ENCODE measurements around the gene SFI1. TPM values are rescaled to one million over a fixed set of nuclear protein-coding genes. Genes with fewer than 3 reads are reported as not detected.
A peak's percentile ranks its signal among the peaks of the same experiment; 100 is the strongest.

SFI1 gene
- total and polyA plus RNA-seq, 11 donors = 2.2 to 18.3 (median 6.4) TPM

DNA sequence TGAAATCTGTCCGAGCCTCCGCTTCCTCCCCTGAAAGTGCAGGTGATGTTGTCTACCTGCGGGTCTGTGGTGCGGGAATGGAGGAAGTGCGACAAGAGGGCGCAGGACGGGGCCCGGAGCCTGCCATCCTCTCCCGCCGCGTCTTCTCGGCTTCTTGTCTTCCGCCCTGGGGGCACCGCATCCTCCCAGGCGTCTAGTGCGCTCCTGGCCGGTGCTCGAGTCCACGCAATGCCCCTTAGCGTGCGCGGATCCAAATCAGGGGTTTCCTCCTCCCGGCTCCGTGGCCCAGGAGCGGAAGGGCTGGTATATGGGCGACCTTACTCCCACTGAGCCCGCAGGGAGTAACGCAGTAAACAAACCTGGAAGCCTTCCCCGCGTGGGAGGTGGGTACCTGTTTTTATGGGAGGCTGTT, 405 bp downstream of the SFI1 start:
- H3K4me3 ChIP-seq = peak overlapping the region; percentile 53 to 95 (median 84)
- H3K27me3 ChIP-seq = no peaks in the 10 kb centered on the region
- H3K9me3 ChIP-seq = peaks cover 0 to 3% (median 0%) of the 10 kb centered on the region in 12 donors
- ATAC-seq = peak in 3 of 4 donors; percentile 11 to 30 (median 23)
- no peaks in the 10 kb centered on the region for H3K36me3 ChIP-seq
- intact Hi-C loops (cut with DNase I) = loop anchor here in 5 of 10 donors (5.0 to 10.0 kb wide), 8 partner anchors 99 to 892 kb away; partner anchors contain the start of genes PATZ1 (in 2 of the 5), DEPDC5 (in 1 of the 5), DRG1 (in 1 of the 5) and PRR14L (in 1 of the 5)
- H3K27ac ChIP-seq = peak overlapping the region in 11 of 12 donors; percentile 65 to 93 (median 83)
- DNase-seq = peak; percentile 29 to 68 (median 35)
- 2 to 4% (median 3%) methylated on average over 29 to 30 of the region's 30 CpGs for WGBS, 4 donors
- TF ChIP-seq, protein P1, sequence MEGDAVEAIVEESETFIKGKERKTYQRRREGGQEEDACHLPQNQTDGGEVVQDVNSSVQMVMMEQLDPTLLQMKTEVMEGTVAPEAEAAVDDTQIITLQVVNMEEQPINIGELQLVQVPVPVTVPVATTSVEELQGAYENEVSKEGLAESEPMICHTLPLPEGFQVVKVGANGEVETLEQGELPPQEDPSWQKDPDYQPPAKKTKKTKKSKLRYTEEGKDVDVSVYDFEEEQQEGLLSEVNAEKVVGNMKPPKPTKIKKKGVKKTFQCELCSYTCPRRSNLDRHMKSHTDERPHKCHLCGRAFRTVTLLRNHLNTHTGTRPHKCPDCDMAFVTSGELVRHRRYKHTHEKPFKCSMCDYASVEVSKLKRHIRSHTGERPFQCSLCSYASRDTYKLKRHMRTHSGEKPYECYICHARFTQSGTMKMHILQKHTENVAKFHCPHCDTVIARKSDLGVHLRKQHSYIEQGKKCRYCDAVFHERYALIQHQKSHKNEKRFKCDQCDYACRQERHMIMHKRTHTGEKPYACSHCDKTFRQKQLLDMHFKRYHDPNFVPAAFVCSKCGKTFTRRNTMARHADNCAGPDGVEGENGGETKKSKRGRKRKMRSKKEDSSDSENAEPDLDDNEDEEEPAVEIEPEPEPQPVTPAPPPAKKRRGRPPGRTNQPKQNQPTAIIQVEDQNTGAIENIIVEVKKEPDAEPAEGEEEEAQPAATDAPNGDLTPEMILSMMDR (IDR thresholded peaks at IDR 0.05) = no peak
- no peak for TF ChIP-seq POLR2A (IDR thresholded peaks at IDR 0.05)
- H3K4me1 ChIP-seq = peaks cover 0 to 22% (median 11%) of the 10 kb centered on the region in 12 donors

DNA sequence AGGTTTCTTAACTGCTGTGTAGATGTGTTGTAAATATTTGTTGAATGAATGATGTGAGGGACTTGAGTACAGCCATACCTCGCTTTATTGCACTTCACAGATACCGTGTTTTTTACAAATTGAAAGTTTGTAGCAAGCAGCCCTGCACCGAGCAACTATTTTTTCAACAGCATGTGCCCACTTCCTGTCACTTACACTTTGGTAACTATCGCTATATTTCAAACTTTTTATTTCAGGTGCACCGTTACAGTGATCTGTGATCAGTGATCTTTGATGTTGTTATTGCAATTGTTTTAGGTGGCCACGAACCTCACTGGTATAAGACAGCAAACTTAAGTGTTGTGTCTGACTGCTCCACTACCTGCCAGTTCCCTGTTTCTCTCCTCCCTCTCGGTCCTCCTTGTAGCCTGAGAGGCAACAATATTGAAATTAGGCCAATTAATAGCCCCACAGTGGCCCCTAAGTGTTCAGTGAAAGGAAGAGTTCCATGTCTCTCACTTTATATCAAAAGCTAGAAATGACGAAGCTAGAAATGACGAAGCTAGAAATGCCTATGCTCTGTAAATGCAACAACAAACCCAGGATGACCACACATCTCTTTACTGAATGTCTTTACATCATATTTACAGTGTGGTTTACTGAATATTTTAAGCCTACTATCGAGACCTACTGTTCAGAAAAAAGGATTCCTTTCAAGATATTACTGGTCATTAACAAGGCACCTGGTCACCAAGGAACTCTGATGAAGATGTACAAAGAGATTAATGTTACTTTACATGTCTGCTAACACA, 1.0 kb downstream of the SFI1 start:
- intact Hi-C loops (cut with DNase I) = loop anchor here in 5 of 10 donors (5.0 to 10.0 kb wide), 8 partner anchors 100 to 893 kb away; partner anchors contain the start of genes PATZ1 (in 2 of the 5), DEPDC5 (in 1 of the 5), DRG1 (in 1 of the 5) and PRR14L (in 1 of the 5)
- peak overlapping the region in 2 of 12 donors; percentile 73 to 93 for H3K27ac ChIP-seq

DNA sequence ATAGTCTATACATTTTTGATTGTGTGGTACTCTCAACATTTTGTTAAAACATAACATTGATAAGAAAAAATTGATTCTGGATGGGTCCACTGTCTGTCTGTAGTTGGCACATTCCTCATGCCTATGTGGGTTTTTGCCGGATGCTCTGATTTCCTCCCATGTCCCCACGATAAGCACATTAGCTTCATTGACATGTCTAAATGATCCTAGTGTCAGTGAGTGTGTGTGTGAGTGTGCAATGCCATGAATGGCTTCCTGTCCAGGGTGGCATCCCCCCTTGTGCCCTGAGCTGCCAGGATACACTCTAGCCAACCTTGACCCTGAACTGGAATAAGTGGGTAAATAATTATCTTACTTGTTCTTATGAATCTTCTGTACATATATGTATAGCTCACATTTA, 5.4 kb downstream of the SFI1 start:
- peaks cover 0 to 9% (median 2%) of the 10 kb centered on the region in 12 donors for H3K4me1 ChIP-seq
- no peak for TF ChIP-seq POLR2A (IDR thresholded peaks at IDR 0.05)
- TF ChIP-seq, protein P1 (IDR thresholded peaks at IDR 0.05) = no peak
- H3K4me3 ChIP-seq = no peak overlapping the region
- 81 to 89% (median 87%) methylated on average over 2 of the region's 2 CpGs for WGBS, 4 donors
- intact Hi-C loops (cut with DNase I) = no loop called here
- peaks cover 0 to 3% (median 0%) of the 10 kb centered on the region in 12 donors for H3K9me3 ChIP-seq
- H3K36me3 ChIP-seq = no peaks in the 10 kb centered on the region
- ATAC-seq (no peak), DNase-seq (no peak)
- no peak overlapping the region for H3K27ac ChIP-seq
- H3K27me3 ChIP-seq = no peaks in the 10 kb centered on the region

More for the DNA sequence above, 1.0 kb downstream of the SFI1 start:
- no peak for TF ChIP-seq POLR2A (IDR thresholded peaks at IDR 0.05)
- TF ChIP-seq, protein P1 (IDR thresholded peaks at IDR 0.05) = no peak
- 89 to 95% (median 92%) methylated on average over 10 of the region's 10 CpGs for WGBS, 4 donors
- H3K4me3 ChIP-seq = peak overlapping the region; percentile 53 to 95 (median 84)
- H3K36me3 ChIP-seq = no peaks in the 10 kb centered on the region
- no peak for DNase-seq
- H3K4me1 ChIP-seq = peaks cover 0 to 22% (median 11%) of the 10 kb centered on the region in 12 donors
- no peaks in the 10 kb centered on the region for H3K27me3 ChIP-seq
- no peak for ATAC-seq
- peaks cover 0 to 3% (median 0%) of the 10 kb centered on the region in 12 donors for H3K9me3 ChIP-seq

Measured in heart left ventricle (tissue), 16 donors.